GM06990 (cell line): Measurements from ENCODE around the gene BAZ2A.

ENCODE experiments used
- DNase-seq: peaks from one replicate; pipeline ENCODE4 v3.0.0-alpha.2; 2011; ENCODE audit not compliant: insufficient read length; ENCODE audit errors: extremely low read depth
- H3K27me3 ChIP-seq: replicated peaks from 2 replicates; pipeline ENCODE4 v1.6.0; 2011; ENCODE audit warnings: low read length; ENCODE audit not compliant: control insufficient read depth, insufficient read depth
- H3K36me3 ChIP-seq: 2 replicates; pipeline ENCODE4 v1.5.1; 2011; ENCODE audit warnings: low read length; ENCODE audit not compliant: control insufficient read depth, insufficient read depth
- H3K4me3 ChIP-seq: replicated peaks from 2 replicates; pipeline ENCODE4 v1.5.1; 2011; ENCODE audit warnings: low read depth, mild to moderate bottlenecking, control low read depth, low read length
- CTCF ChIP-seq: IDR thresholded peaks from 2 replicates; pipeline ENCODE4 v1.5.1; 2011; ENCODE audit warnings: low read length, control low read depth, mild to moderate bottlenecking, inconsistent platforms; ENCODE audit not compliant: insufficient read depth, poor library complexity, severe bottlenecking

Gene BAZ2A

DNA sequence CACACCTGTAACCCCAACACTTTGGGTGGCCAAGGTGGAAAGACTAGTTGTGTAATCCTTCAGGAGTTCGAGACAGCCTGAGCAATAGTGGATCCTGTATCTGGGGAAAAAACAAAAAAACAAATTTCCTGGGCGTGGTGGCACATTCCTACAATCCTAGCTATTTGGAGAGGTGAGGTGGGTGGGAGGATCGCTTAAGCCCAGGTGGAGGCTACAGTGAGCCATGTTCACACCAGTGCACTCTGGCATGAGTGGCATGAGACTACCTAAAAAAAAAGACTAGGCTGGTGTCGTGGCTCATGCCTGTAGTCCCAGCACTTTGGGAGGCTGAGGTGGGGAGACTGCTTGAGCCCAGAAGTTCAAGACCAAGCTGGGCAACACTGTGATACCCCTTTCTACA lies 40.7 kb upstream of the BAZ2A start:
- Histone ChIP-seq H3K4me3 (no peak overlapping the region), H3K36me3 (peaks cover 19% of the 10 kb centered on the region), H3K27me3 (no peaks in the 10 kb centered on the region)
- no peak for DNase-seq
- no peak for TF ChIP-seq CTCF

DNA sequence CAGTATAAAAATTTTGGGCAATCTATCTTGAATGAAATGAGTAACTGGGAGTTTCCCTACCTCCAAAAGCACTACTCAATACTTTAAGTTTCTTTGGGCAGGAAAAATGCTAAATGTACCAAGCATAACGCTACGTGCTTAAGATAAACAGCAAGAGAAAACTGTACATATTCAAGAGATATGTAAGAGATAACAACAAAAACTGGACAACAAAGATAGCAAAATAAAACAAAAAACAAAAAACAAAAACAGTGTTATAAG lies 38.0 kb upstream of the BAZ2A start:
- DNase-seq = no peak
- no peak overlapping the region for H3K4me3 ChIP-seq
- peaks cover 24% of the 10 kb centered on the region for H3K36me3 ChIP-seq
- TF ChIP-seq CTCF = no peak
- no peaks in the 10 kb centered on the region for H3K27me3 ChIP-seq

GRCh38 chr12:56661979-56662638 lies 32.0 kb upstream of the BAZ2A start:
- no peak for DNase-seq

DNA sequence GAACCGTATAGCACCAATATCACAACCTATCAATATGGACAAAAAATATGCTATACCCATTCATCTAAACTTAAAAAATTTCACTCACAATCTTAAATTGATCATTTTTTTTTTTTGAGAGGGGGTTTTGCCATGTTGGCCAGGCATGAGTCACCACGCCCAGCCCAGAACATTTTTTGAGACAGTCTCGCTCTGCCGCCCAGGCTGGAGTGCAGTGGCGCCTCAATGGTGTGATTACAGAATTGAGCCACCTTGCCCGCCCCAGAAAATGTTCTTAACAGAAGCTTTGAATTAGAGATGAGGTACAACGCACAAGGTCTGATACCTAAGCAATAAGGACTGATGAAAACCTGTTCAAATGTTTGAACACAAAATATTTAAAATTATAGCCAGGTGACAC lies 31.4 kb upstream of the BAZ2A start:
- H3K27me3 ChIP-seq = no peaks in the 10 kb centered on the region
- no peak for DNase-seq
- no peak for TF ChIP-seq CTCF
- peaks cover 4% of the 10 kb centered on the region for H3K36me3 ChIP-seq
- no peak overlapping the region for H3K4me3 ChIP-seq

More at GRCh38 chr12:56661979-56662638, 32.0 kb upstream of the BAZ2A start:
- TF ChIP-seq CTCF = no peak
- H3K4me3 ChIP-seq = no peak overlapping the region
- no peaks in the 10 kb centered on the region for H3K27me3 ChIP-seq
- peaks cover 4% of the 10 kb centered on the region for H3K36me3 ChIP-seq

DNA sequence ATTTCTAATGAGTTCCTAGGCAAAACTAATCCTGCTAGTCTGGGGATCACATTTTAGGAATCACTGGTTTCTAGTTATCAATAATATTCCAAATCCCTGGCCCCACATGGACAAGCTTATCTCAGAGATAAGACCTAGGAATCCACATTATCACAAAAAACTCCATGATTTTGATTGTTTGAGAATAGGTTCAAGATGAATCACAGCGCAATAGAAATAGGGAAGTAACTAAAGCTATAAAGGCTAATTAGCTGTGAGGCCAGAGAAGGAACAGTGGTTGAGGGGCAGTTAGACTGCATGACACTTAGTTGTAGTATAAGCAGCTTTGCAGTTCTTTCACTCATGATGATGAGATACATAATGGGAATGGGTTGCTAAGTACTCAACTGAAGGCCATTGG lies 28.8 kb upstream of the BAZ2A start:
- Histone ChIP-seq H3K4me3 (no peak overlapping the region), H3K36me3 (peaks cover 1% of the 10 kb centered on the region; the same call in 1 of the 2 replicates), H3K27me3 (no peaks in the 10 kb centered on the region)
- DNase-seq = peak; percentile 54
- TF ChIP-seq CTCF = no peak
